GM08714 (cell line): Measurements from ENCODE around the gene ERGIC2.

Source experiments
- H3K4me3 ChIP-seq: fragments of 200-500 bp; sonication (Bioruptor generic); 2 replicates; pipeline ENCODE4 v1.5.1; 2014; ENCODE audit warnings: mild to moderate bottlenecking, low read length, inconsistent platforms
- ZNF274 ChIP-seq: IDR thresholded peaks from 2 replicates; pipeline ENCODE4 v1.6.1; 2012; ENCODE audit warnings: mild to moderate bottlenecking, low read depth, low read length

ERGIC2 gene

GRCh38 chr12:29337325-29337724 lies 43.6 kb downstream of the ERGIC2 start:
- H3K4me3 ChIP-seq, result no peak overlapping the region
- no peak for TF ChIP-seq ZNF274

- no peak overlapping the region for H3K4me3 ChIP-seq
- no peak for TF ChIP-seq ZNF274
These were observed 46.0 kb downstream of the ERGIC2 start for GRCh38 chr12:29334937-29335336.

GRCh38 chr12:29333178-29333577 lies 47.8 kb downstream of the ERGIC2 start:
- TF ChIP-seq ZNF274, result no peak
- no peak overlapping the region for H3K4me3 ChIP-seq

- H3K4me3 ChIP-seq, result no peak overlapping the region
- no peak for TF ChIP-seq ZNF274
These were observed 51.6 kb downstream of the ERGIC2 start for GRCh38 chr12:29329411-29329810.

GRCh38 chr12:29322157-29322556 lies 58.8 kb downstream of the ERGIC2 start:
- no peak overlapping the region for H3K4me3 ChIP-seq
- TF ChIP-seq ZNF274, result no peak

GRCh38 chr12:29320295-29321085 lies 60.5 kb downstream of the ERGIC2 start:
- no peak for TF ChIP-seq ZNF274
- no peak overlapping the region for H3K4me3 ChIP-seq

- TF ChIP-seq ZNF274, result no peak
- H3K4me3 ChIP-seq, result no peak overlapping the region
These were observed 63.2 kb downstream of the ERGIC2 start for GRCh38 chr12:29317556-29318363.

GRCh38 chr12:29316752-29317151 lies 64.2 kb downstream of the ERGIC2 start:
- TF ChIP-seq ZNF274, result no peak
- H3K4me3 ChIP-seq, result no peak overlapping the region

- TF ChIP-seq ZNF274, result no peak
- no peak overlapping the region for H3K4me3 ChIP-seq
These were observed 66.6 kb downstream of the ERGIC2 start for GRCh38 chr12:29314416-29314815.

- no peak overlapping the region for H3K4me3 ChIP-seq
- TF ChIP-seq ZNF274, result no peak
These were observed 70.1 kb downstream of the ERGIC2 start for GRCh38 chr12:29310899-29311298.

- H3K4me3 ChIP-seq, result no peak overlapping the region
- TF ChIP-seq ZNF274, result no peak
These were observed 71.6 kb downstream of the ERGIC2 start for GRCh38 chr12:29309320-29309902.

GRCh38 chr12:29306682-29307081 lies 74.3 kb downstream of the ERGIC2 start:
- TF ChIP-seq ZNF274, result no peak

GRCh38 chr12:29306266-29306665 lies 74.7 kb downstream of the ERGIC2 start:
- TF ChIP-seq ZNF274, result no peak
- H3K4me3 ChIP-seq, result no peak overlapping the region

More at GRCh38 chr12:29306682-29307081, 74.3 kb downstream of the ERGIC2 start:
- H3K4me3 ChIP-seq, result no peak overlapping the region

GRCh38 chr12:29304388-29304787 lies 76.6 kb downstream of the ERGIC2 start:
- no peak overlapping the region for H3K4me3 ChIP-seq
- TF ChIP-seq ZNF274, result no peak

- H3K4me3 ChIP-seq, result no peak overlapping the region
- no peak for TF ChIP-seq ZNF274
These were observed 79.9 kb downstream of the ERGIC2 start for GRCh38 chr12:29301114-29301513.
